ENCODE measurements around the gene TSHZ3.

The TSHZ3 gene

DNA sequence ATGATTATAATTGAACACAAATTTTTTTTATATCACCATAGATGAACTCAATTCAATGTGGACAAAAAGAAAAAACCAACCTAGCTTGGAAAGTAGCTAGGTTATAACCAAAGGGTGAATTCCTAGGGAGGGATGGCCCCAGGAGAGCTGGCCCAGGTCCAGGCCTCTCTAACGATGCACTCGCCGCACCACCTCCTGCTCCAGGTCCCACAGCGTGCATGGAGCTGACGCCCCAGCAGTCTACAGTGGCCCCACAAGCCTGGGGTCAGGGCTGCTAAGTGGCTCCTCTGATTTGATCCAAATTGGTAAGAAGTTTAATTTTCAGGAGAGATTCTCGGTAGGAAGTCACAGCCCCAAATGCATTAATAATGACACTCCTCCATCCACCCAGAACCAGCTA is 48.8 kb downstream of the TSHZ3 start:
- no peaks in the 10 kb centered on the region for H3K4me1 Mint-ChIP-seq
- no peak overlapping the region for H3K27ac Mint-ChIP-seq
- H3K4me3 Mint-ChIP-seq, result no peak overlapping the region
- no peaks in the 10 kb centered on the region for H3K27me3 Mint-ChIP-seq
- H3K9me3 Mint-ChIP-seq, result peaks cover 3% of the 10 kb centered on the region
- H3K36me3 Mint-ChIP-seq, result no peaks in the 10 kb centered on the region
- ATAC-seq, result no peak

DNA sequence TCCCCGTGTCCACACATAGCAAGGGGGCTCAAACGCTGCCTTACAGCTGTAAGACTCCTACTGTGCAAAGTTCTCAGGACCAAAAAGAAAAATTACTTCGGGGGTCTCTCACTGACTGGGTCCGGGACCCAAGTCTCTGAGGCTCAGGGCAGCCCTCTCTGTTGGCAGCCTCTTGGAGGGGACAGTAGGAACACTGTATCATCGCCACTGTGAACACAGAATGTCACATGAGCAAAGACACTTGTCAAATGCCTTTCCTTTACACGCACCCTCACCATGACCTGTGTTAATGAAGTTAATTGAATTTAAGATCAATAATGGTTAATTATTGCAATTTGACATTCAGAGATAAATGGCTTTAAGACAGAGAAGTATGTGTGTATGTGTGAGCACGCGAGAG is 49.6 kb downstream of the TSHZ3 start:
- H3K27me3 Mint-ChIP-seq, result no peaks in the 10 kb centered on the region
- no peaks in the 10 kb centered on the region for H3K36me3 Mint-ChIP-seq
- H3K4me3 Mint-ChIP-seq, result no peak overlapping the region
- peaks cover 3% of the 10 kb centered on the region for H3K9me3 Mint-ChIP-seq
- no peak for ATAC-seq
- H3K4me1 Mint-ChIP-seq, result no peaks in the 10 kb centered on the region
- no peak overlapping the region for H3K27ac Mint-ChIP-seq

- Mint-ChIP-seq H3K4me1 (no peaks in the 10 kb centered on the region), H3K27ac (no peak overlapping the region), H3K27me3 (no peaks in the 10 kb centered on the region), H3K9me3 (peaks cover 3% of the 10 kb centered on the region), H3K36me3 (no peaks in the 10 kb centered on the region), H3K4me3 (no peak overlapping the region)
- no peak for ATAC-seq
Observed at GRCh38 chr19:31297991-31298390, 51.2 kb downstream of the TSHZ3 start.

GRCh38 chr19:31296741-31297390 is 52.4 kb downstream of the TSHZ3 start:
- Mint-ChIP-seq H3K27me3 (no peaks in the 10 kb centered on the region), H3K4me1 (no peaks in the 10 kb centered on the region), H3K36me3 (no peaks in the 10 kb centered on the region), H3K9me3 (peaks cover 9% of the 10 kb centered on the region), H3K4me3 (no peak overlapping the region), H3K27ac (no peak overlapping the region)
- ATAC-seq, result no peak

DNA sequence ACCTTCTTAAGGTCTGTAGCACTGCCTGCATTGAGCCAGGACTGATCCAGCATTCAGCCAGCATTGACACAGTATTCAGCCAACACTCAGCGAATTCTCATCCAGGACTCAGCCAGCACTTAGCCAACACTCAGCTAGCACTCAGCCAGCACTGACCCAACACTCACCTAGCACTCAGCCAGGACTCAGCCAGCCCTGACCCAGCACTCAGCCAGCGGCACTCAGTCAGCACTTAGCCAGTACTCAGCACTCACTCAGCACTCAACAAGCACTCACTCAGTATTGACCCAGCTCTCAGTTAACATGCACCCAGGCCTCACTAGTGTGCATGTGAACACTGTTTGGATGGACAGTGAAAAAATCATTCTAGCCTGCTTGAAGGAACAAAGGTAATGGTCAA is 55.0 kb downstream of the TSHZ3 start:
- H3K4me1 Mint-ChIP-seq, result no peaks in the 10 kb centered on the region
- H3K9me3 Mint-ChIP-seq, result peaks cover 9% of the 10 kb centered on the region
- ATAC-seq, result peak; percentile 36
- no peak overlapping the region for H3K27ac Mint-ChIP-seq
- H3K36me3 Mint-ChIP-seq, result no peaks in the 10 kb centered on the region
- no peaks in the 10 kb centered on the region for H3K27me3 Mint-ChIP-seq
- H3K4me3 Mint-ChIP-seq, result no peak overlapping the region

- Mint-ChIP-seq H3K4me1 (no peaks in the 10 kb centered on the region), H3K27ac (no peak overlapping the region), H3K4me3 (no peak overlapping the region), H3K9me3 (peaks cover 9% of the 10 kb centered on the region), H3K27me3 (no peaks in the 10 kb centered on the region), H3K36me3 (no peaks in the 10 kb centered on the region)
- no peak for ATAC-seq
Observed at GRCh38 chr19:31292639-31293185, 56.5 kb downstream of the TSHZ3 start.

DNA sequence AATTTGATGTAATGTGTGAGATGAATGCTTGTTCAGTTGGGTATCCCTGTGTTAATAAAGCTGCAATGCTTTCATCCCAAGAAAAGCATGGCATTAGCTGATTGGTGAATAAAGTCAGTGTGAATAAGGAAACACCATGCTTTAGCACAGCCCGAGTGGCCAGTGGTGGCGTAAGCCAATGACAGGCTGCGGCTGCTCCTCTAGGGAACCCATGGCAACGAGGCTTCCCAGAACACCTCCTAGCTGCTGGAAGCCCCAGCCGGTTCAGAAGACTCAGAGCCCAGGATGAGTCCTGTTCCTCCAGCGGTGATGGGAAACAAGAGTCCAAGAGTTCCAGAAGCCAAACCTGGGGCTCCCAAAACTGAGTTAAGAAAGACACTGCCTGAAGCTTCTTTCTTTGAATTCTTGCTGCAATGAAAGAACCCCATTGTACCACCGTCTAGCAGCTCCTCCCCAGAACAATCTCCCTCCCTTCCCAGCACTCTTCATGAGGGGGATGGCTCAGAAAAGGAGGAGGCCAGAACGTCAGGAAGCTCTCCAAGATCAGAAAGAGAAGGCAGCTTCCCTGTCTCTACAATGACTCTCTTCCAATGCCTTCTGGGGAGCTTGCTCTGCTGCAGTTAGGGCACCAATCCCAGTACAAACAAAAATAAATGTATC is 58.2 kb downstream of the TSHZ3 start:
- Mint-ChIP-seq H3K4me3 (no peak overlapping the region), H3K9me3 (peaks cover 14% of the 10 kb centered on the region), H3K4me1 (no peaks in the 10 kb centered on the region), H3K36me3 (no peaks in the 10 kb centered on the region), H3K27ac (no peak overlapping the region), H3K27me3 (no peaks in the 10 kb centered on the region)
- no peak for ATAC-seq

- H3K9me3 Mint-ChIP-seq, result peaks cover 16% of the 10 kb centered on the region
- ATAC-seq, result no peak
- no peaks in the 10 kb centered on the region for H3K4me1 Mint-ChIP-seq
- H3K36me3 Mint-ChIP-seq, result no peaks in the 10 kb centered on the region
- no peaks in the 10 kb centered on the region for H3K27me3 Mint-ChIP-seq
- H3K27ac Mint-ChIP-seq, result no peak overlapping the region
- H3K4me3 Mint-ChIP-seq, result no peak overlapping the region
Observed at GRCh38 chr19:31289976-31290375, 59.3 kb downstream of the TSHZ3 start.

GRCh38 chr19:31289381-31289880 is 59.8 kb downstream of the TSHZ3 start:
- no peak overlapping the region for H3K27ac Mint-ChIP-seq
- H3K9me3 Mint-ChIP-seq, result peaks cover 16% of the 10 kb centered on the region
- H3K27me3 Mint-ChIP-seq, result no peaks in the 10 kb centered on the region
- no peaks in the 10 kb centered on the region for H3K36me3 Mint-ChIP-seq
- H3K4me1 Mint-ChIP-seq, result no peaks in the 10 kb centered on the region
- H3K4me3 Mint-ChIP-seq, result no peak overlapping the region
- ATAC-seq, result no peak

DNA sequence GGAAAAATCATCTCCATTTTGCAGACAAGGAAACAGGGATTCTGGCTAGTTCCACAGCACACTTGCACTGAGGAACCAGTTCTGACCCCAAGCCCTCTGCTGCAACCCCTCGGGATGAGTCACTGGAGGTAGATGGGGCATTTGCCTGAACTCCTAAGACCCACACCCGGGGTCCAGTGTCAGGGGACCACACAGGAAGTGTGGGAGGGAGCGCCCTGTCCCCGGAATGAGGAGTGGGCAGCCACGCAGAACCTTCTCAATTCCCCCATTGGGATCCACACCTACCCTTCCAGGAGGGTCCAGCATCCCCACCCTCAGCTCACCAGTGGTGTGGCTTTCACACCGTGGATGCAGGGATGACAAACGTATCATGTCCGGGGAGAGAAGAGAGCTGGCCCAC is 62.7 kb downstream of the TSHZ3 start:
- Mint-ChIP-seq H3K27ac (no peak overlapping the region), H3K36me3 (no peaks in the 10 kb centered on the region), H3K4me1 (no peaks in the 10 kb centered on the region), H3K4me3 (no peak overlapping the region), H3K9me3 (peaks cover 7% of the 10 kb centered on the region), H3K27me3 (no peaks in the 10 kb centered on the region)
- ATAC-seq, result no peak

- Mint-ChIP-seq H3K36me3 (no peaks in the 10 kb centered on the region), H3K4me1 (no peaks in the 10 kb centered on the region), H3K27me3 (no peaks in the 10 kb centered on the region), H3K4me3 (no peak overlapping the region), H3K27ac (no peak overlapping the region), H3K9me3 (peaks cover 7% of the 10 kb centered on the region)
- ATAC-seq, result no peak
Observed at GRCh38 chr19:31285744-31286143, 63.5 kb downstream of the TSHZ3 start.

GRCh38 chr19:31284621-31285020 is 64.6 kb downstream of the TSHZ3 start:
- no peaks in the 10 kb centered on the region for H3K27me3 Mint-ChIP-seq
- no peaks in the 10 kb centered on the region for H3K36me3 Mint-ChIP-seq
- no peak overlapping the region for H3K27ac Mint-ChIP-seq
- H3K4me3 Mint-ChIP-seq, result no peak overlapping the region
- no peak for ATAC-seq
- H3K9me3 Mint-ChIP-seq, result peaks cover 7% of the 10 kb centered on the region
- no peaks in the 10 kb centered on the region for H3K4me1 Mint-ChIP-seq

GRCh38 chr19:31283701-31284100 is 65.5 kb downstream of the TSHZ3 start:
- Mint-ChIP-seq H3K4me1 (no peaks in the 10 kb centered on the region), H3K4me3 (no peak overlapping the region), H3K27ac (no peak overlapping the region), H3K36me3 (no peaks in the 10 kb centered on the region), H3K27me3 (no peaks in the 10 kb centered on the region), H3K9me3 (peaks cover 7% of the 10 kb centered on the region)
- ATAC-seq, result no peak

DNA sequence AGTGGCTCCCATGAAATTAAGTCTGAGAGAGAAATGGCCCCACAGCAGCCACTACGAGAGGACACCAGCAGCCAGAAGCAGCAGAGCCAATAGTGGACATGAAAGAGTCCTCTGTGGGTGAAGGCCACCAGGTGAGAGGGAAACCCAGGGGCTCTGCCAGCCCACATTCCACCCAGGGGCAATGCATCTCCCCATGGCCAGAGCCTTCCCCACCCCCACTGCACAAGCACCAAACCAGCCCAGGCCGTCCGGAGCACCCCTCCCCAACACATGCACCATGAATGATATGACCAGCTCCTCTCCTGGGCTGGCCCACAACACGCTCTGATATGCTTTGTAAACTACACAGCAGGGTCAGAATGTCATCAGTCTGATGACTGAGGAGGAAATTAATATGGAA is 66.9 kb downstream of the TSHZ3 start:
- no peaks in the 10 kb centered on the region for H3K4me1 Mint-ChIP-seq
- H3K27me3 Mint-ChIP-seq, result no peaks in the 10 kb centered on the region
- H3K36me3 Mint-ChIP-seq, result no peaks in the 10 kb centered on the region
- no peak for ATAC-seq
- peaks cover 8% of the 10 kb centered on the region for H3K9me3 Mint-ChIP-seq
- no peak overlapping the region for H3K4me3 Mint-ChIP-seq
- H3K27ac Mint-ChIP-seq, result no peak overlapping the region

DNA sequence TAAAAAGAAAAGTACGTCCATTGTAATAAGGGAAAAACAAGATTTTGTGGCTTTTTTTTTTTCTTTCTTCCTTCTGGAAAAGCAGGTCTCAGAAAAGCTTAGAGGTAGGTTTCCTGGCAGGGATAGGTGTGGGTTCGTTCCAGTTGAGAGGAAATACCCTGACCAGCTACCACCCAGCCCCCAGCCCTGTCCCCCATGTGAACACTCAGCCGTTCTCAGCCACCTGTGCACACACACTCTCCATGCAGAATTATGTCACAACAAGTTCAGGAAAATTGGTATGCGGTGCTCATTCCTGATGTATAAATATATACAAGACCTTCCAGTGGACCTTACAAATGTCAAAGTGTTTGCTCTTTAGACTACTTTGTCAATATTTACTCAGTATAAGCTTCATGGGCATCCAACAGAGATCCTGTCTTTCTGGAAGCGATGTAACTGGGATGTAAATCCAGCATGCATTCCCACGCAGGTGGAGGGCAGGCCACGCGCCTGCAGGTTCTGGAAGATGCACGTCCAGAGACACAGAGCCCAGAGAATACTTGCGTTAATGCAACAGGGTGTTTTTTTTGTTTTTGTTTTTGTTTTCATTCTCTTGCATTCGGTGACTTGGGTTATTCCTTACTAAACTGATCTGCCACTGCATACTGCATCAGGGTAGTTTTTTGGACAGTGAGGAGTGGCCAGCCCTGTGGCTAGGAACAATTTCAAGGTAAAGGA is 68.8 kb downstream of the TSHZ3 start:
- no peaks in the 10 kb centered on the region for H3K36me3 Mint-ChIP-seq
- H3K4me3 Mint-ChIP-seq, result no peak overlapping the region
- peaks cover 6% of the 10 kb centered on the region for H3K9me3 Mint-ChIP-seq
- H3K27me3 Mint-ChIP-seq, result no peaks in the 10 kb centered on the region
- H3K27ac Mint-ChIP-seq, result no peak overlapping the region
- ATAC-seq, result no peak
- no peaks in the 10 kb centered on the region for H3K4me1 Mint-ChIP-seq

- Mint-ChIP-seq H3K4me3 (no peak overlapping the region), H3K27ac (no peak overlapping the region), H3K36me3 (no peaks in the 10 kb centered on the region), H3K9me3 (peaks cover 6% of the 10 kb centered on the region), H3K27me3 (no peaks in the 10 kb centered on the region), H3K4me1 (no peaks in the 10 kb centered on the region)
- no peak for ATAC-seq
Observed at GRCh38 chr19:31279436-31279765, 69.8 kb downstream of the TSHZ3 start.

Data from stimulated activated memory B cell treated with anti-CD40 and anti-IgM and Interleukin-4, amounts not matched to agents 10 μg/mL and 1 μg/mL and 100 μg/mL, for 72 hours (primary cell).